Erythroblast (primary cell): Measurements from ENCODE around the gene CSF3R.

Experiments used
- GATA1 ChIP-seq: IDR thresholded peaks from 2 replicates; pipeline ENCODE4 v1.6.1; 2011; ENCODE audit warnings: low read depth, mild to moderate bottlenecking, control low read depth, low read length, moderate library complexity
- POLR2A ChIP-seq: IDR thresholded peaks from 2 replicates; pipeline ENCODE4 v1.6.1; 2011; ENCODE audit warnings: mild to moderate bottlenecking, low read length

- TF ChIP-seq POLR2A (no peak), GATA1 (no peak)
Measured at GRCh38 chr1:36493524-36493923, 10.8 kb upstream of the CSF3R start.
